HT1080 (cell line): ENCODE data around the gene ISL2. TPM values are rescaled to one million over a fixed set of nuclear protein-coding genes. Genes with fewer than 3 reads are reported as not detected.
A peak's percentile ranks its signal among the peaks of the same experiment; 100 is the strongest.
"Not testable (repeated sequence)": the region's sequence is repeated elsewhere in the genome, so short reads cannot be mapped to it uniquely, and the experiment has no call there.

Experiments
- DNase-seq: peaks from one replicate; pipeline ENCODE4 v3.0.0-alpha.2; 2015; ENCODE audit warnings: low read depth
- polyA plus RNA-seq, 2 experiments: library from polyadenylated mRNA; depleted of rRNA; stranded (reverse); fragments of >200 nt; gene quantifications; 2 replicates each; pipeline ENCODE4 v1.2.3, GENCODE V29; 2015
- total RNA-seq: library from RNA; depleted of rRNA; stranded (reverse); fragments of >200 nt; shearing (Covaris generic); gene quantifications from 2 replicates; pipeline ENCODE4 v1.2.3, GENCODE V29; 2014; rRNA removed

ISL2 gene
- 0.57 and 2.2 TPM in 2 replicates for total RNA-seq
- 1.9 and 2.2 TPM in 2 replicates for polyA plus RNA-seq (2015; cell fraction: cytosol; rRNA removed)
- polyA plus RNA-seq (2015; cell fraction: nucleus; rRNA removed): 5.1 and 7.3 TPM in 2 replicates

DNA sequence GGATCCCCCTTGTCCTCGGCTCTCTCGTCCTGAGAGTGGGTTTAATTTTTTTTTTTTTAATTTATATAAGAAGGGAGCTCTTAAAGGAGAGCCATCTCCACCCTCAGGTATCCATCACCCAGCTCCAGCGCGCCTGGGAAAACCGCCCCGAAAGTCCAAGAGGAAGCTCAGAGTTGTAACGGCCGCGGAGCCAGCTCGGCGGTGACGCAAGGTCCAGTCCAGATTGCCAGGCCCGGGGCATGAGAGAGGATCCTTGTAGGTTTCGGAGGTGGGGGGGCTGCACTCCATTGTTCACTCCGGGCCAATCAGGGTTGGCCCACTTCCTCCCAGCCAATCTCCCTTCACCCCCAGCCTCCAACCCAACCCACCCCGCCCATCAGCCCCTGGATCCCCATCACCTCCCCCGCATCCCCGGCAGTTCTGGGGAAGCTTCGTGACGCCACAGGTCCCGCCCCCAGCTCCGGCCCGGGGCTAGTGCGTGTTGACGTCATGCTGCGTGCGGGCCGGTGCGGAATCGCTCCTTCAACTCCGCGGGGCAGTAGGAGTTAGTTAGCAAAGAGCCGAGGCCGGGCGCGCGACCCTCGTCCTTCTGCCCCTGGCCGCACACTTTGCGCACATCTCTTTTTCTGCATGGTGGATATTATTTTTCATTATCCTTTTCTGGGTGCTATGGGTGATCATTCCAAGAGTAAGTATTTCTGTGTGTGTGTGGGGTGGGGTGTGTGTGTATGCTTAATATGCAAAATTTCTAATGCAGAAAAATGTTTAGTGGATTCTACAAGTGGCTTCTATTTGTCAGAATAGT is at the start of gene ISL2:
ISL2 (plus strand) TSS at position 520 of the 805 bp plus-strand sequence; CDS start at position 631, 111 bp downstream.
- DNase-seq: peak; percentile 87

DNA sequence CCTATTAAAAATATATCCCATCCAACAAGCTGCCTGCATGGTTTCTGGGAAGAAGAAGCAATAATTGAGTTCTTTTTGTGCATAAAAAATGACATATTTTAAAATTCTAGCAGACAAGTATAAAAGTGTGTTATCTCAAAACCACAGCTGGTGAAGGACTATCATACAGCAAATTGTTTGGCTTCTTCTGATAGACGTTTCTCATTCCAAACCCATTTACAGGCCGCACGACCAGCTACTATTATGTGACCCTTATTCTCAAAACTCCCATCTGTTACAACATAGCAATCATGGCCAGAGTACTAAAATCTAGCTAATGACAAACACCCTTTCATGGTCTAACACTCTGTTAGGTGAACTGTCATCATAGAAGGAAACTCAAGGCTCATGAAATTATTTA is 47.0 kb upstream of the ISL2 start:
- no peak for DNase-seq

DNA sequence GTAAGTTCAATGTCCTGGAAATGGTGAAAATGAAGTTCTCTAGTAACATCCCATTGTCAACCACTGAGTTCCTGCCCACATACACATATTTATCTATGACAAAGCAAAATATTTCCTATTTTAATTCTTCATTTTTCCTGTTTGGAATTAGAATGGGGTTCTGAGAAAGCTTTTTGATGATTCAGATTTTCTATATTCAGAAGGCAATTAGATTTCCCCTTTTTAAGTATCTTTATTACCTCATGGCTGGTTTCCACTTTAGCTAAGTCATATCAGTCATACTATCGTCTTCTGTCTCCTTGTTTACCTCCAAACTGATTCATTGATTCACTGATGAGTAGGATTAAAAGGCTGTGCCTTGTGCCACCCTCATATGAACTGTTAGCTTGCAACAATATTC is 43.2 kb upstream of the ISL2 start:
- no peak for DNase-seq

DNA sequence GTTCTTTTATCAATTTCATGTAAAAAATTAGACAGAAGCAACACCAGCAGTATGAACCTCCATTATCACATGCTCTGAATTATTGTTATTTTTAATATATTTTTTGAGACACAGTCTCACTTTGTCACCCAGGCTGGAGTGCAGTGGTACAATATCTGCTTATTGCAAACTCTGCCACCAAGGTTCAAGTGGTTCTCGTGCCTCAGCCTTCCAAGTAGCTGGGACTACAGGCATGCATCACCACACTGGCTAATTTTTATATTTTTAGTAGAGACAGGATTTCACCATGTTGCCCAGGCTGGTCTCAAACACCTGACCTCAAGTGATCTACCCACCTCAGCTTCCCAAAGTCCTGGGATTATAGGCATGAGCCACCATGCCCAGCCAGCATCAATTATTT is 42.1 kb upstream of the ISL2 start:
- not testable (repeated sequence) for DNase-seq

DNA sequence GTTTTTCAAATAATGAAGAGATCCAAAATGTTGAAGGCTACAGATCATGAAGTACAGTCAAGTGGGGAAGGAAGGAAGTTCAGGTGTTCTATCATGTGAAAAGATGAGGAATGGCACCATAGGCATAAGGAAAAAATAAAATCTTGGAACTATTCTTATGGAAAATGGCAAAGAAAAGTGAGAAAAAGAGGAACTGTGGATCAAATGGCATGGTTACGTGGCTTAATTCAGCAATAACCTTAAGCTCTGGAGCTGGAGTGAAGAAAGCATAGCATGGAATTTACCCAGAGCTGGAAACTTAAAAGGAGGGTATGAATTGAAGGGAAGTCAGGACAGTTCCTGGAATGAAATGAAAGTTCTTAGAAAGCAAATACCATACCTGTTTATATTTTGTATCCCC is 39.7 kb upstream of the ISL2 start:
- no peak for DNase-seq

DNA sequence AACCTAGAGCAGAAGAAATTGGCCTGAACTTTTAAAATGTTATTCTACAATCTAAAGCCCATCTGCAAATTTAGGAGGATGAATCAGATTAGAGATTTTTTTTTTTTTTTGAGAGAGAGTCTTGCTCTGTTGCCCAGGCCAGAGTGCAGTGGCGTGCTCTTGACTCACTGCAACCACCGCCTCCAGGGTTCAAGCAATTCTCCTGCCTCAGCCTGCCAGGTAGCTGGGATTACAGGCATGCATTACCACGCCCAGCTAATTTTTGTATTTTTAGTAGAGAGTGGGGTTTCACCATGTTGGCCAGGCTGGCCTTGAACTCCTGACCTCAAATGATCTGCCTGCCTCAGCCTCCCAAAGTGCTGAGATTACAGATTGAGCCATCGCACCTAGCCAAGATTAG is 38.6 kb upstream of the ISL2 start:
- DNase-seq: not testable (repeated sequence)

DNA sequence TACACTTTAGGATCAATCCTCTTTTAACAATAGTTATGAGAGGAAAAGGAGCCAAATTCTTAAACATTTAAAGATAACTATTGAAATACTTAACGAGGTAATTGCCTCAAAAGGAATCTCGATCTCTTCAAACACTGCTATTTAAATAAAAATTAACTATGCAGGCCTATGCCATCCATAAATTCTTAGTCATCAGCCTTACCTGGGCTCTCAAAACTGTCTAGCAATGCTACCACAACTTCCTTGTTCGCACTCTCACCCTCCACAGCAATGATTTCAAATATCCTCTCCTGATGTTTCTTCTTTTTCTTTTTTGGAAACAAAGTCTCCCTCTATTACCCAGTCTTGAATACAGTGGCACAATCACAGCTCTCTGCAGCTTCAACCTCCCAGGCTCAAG is 37.6 kb upstream of the ISL2 start:
- DNase-seq: no peak

DNA sequence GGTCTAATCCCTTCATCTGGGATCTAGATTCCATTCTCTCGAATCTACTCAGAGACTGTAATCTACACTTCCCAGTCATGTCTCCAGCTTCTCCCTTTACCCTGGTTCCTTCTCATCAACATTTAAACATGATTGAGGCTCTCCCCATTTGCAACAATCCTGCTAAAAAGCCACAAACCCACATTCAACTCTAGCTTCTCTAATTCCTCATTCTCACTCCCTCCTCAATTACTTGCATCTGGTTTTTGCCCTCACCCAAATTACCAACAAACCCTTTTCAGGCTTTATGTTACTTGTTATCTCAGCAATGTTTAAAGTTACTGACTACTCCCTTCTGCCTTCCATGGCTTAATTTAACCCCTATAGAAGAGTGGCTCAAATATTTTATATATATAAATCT is 36.8 kb upstream of the ISL2 start:
- DNase-seq: no peak

DNA sequence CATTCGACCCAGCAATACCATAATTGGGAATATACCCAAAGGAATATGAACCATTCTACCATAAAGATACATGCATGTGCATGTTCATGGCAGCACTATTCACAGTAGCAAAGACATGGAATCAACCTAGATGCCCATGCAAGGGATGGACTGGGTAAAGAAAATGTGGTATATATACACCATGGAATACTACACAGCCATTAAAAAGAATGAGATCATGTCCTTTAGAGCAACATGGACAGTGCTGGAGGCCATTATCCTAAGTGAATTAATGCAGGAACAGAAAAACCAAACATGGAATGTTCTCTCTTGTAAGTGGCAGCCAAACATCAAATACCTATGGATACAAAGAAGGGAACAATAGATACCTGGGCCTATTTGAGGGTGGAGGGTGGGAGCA is 32.7 kb upstream of the ISL2 start:
- DNase-seq: no peak

DNA sequence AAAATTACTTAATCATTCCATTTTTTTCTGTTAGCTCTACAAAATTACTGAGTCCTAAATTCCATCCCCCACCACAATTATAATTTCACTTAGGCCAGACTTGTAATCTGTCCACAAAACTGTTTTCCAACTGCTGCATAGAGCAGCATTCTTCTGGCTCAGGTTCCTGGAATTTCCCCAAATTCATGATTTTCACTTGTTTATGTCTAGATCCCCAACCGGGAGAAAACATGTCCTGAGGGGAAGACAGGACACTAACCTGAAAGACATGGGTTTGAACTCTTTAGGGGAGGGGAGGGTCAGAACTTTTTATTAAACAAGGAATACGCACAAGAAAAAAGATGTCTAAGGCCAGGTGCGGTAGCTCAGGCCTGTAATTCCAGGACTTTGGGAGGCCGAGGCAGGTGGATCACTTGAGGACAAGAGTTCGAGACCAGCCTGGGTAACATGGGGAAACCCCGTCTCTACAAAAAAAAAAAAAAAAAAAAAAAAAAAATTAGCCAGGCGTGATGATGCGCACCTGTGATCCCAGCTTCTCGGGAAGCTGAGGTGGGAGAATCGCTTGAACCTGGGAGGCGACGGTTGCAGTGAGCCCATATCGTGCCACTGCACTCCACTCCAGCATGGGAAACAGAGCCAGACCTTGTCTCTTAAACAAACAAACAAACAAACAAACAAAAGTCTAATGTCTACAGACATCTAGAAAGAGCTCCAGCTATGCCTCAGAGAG is 26.8 kb upstream of the ISL2 start:
- no peak for DNase-seq

DNA sequence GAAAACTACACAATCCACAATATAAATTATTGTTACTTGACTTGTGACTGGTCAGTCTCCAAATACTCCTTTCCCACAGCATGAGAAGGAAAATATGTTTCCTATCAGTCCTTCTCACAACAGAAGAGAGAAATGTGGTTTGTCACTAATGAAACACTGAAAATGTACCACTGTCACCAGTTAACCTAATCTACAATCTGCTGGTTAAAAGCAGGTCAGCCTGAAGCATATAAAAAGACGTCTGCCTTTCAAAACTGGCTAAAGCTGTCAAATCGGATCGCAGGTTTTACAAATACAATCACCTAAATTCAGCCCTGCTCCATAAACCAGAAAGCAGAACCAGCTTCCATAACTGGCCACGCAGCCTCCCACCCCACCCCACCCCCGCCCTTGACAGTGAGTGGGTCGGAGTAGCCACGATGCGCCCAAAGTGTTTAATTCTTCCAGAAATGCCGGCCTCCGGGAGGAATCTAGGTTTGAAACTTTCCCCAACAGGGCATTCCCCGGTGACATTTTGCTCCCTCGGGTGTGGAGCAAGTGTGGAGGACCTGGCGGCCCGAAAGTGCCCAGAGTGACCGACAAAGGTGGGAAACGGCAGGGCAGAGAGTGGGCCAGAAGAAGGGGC is 26.0 kb upstream of the ISL2 start:
- peak; percentile 21 for DNase-seq

DNA sequence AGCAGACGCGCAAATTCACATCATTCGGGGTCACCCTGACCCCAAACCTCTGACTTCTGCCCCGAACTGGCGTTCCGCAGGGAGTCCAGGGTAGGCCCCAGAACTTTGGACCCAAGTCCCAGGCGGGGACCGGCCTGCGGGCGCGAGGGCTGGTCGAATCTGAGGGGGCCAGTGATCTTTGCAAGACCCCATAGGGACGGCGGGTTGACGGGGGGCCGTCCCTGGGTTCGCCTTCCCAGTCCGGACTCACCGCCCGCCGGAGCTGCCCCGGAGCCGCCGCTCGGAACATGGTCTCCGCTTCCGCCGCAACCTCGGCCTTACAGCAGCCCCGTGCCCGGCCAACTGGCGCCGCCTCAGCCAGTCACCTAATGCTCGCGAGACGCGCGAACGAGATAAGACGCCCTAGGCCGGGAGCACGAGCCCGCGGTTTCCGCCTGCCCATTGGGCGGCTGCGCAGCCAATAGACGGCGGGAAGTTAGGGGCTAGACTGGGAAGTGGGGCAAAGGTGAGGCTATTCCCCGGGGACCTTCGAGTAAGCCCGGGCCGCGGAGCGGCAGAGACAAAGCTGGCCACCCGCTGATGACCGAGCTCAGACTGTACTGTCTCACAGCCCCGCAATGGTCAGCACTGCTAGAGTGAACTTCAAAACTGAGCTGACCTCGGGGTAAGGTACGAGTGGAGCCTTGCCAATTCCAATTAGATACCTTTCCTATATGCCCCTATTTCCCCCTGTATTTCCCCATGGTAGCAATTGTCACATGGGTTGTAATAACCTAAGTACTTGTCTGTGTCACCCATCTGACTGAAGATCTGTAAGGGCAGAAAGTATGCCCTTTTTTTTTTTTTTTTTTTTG is 25.2 kb upstream of the ISL2 start, which contains the start of gene ETFA:
ETFA (minus strand) TSS at position 370 of the 854 bp plus-strand sequence; CDS start at position 289, 81 bp downstream.
- peak; percentile 94 for DNase-seq

DNA sequence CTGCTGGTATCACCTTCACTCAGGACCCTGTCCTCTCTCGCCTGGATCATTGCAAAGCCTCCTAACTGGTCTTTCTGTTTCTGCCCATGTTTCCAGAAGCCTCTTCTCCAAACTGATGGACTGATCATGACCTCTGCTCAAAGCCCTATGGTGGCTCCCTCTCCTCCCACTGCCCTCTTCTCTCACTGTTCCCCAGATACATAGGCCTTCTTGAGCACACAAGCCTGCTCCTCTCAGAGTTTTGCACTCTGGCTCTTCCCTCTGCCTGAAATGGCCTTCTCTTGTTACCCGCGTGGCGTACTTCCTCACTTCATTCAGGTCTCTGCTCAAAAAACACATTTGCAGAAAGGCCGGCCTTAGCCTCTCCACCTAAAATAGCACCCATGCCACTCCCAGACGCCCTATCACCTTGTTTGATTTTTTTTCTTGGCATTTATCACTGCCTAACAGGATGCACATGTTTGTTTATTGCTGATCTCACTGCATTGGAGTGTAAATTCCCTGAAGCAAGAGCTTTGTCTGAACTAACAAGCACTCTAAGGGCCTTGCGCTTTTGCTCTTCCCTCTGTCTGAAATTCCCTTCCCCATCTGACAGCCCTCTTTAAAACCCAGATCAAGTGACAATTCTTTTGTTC is 23.9 kb upstream of the ISL2 start:
- no peak for DNase-seq

DNA sequence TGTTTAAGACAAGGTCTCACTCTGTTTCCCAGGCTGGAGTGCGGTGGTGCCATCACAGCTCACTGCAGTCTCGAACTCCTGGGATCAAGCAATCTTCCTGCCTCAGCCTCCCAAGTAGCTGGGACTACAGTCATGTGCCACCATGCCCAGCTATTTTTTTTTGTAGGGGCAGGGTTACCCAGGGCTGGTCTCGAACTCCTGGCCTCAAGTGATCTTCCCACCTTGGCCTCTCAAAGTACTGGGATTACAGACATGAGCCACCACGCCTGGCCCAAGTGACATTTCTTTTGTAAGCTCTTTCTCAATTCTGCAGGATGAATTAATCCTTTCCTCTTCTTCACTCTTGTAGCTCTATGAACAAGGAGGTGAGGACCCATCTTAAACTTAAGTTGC is 23.4 kb upstream of the ISL2 start:
- DNase-seq: not testable (repeated sequence)

DNA sequence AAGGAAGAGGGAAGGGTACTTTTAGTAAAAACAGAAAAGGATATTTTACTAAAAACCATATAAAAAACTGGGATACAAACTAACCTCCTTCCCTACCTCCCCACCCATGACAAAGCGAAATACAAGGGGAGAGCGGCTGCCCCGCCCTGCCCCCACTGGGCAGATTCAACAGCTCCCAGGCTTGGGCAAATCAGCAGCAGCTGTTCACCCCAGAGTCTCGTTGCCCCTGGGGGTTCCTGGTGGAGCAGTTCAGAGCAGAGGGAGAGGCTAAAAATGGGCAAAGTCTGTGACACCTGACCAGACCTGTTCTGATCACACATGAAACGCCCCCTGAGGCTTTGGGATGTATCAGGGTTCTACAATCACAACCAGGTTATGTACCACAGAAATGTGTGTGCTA is 22.8 kb upstream of the ISL2 start:
- DNase-seq: no peak

DNA sequence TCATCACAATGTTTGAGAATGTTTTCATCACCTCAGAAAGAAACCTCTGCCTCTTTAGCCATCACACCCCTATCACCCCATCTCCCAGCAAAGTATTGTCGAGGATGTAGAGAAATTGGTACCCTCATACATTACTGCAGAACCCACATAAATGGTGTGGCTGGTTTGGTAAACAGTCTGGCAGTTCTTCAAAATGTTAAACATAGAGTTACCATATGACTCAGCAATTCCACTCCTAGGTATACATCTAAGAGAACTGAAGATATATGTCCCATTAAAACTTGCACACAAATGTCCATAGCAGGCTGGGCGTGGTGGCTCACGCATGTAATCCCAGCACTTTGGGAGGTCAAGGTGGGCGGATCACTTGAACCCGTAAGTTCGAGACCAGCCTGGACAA is 16.6 kb upstream of the ISL2 start:
- DNase-seq: no peak

DNA sequence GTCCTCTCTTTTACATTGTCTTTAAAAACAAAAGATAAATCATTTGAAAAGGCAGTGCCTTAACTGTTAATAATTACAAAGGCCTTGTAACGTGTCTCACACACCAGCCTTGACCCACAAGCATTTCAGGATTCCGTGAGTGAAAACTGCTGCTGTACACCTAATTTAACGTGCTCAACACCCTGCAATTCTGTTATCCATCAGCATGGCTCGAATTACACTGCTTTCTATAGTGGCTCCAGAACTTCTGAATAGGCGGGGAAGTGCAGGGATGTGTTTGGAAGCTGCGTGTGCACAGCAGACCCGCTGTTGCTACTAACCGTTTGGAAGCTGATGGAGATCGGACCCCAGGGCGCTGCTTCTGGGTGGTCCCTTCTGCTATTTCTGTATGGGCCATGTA is 15.4 kb upstream of the ISL2 start:
- no peak for DNase-seq

DNA sequence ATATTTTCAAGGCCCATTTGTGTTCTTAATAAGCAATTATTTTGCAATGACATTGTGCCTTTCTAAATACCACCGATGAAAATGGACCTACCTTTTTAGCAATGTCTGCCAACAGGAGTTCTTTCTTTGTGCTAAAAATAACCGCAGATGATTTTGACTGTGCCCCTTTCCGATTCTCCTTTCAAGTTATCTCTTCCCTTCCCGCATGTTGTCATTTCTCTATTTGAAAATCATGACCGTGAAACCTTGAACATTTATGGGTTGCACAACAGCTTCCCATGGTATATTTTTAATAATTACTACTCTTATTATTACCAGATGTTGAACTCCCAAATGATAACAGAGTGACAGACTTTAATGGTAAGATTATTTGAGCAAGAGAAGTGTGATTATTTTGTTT is 15.0 kb upstream of the ISL2 start:
- DNase-seq: no peak

DNA sequence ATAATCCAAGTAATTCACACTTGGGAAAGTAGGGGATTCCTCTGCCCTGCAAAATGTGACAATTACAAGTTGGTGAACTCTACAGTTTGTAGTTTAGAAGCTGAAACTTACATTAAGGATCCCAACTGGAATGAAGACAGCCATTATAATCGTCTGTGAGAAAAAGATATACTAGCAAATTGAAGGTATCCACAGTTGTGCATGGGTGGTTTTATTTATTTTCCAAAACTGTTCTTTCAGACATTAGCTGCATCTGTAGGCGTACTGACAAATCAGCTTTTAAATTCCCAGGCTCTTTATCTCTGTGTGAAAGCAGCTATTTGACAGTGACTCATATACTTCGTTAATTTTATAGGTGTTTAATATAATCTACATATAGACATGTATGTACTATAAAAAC is 12.5 kb upstream of the ISL2 start:
- DNase-seq: no peak

DNA sequence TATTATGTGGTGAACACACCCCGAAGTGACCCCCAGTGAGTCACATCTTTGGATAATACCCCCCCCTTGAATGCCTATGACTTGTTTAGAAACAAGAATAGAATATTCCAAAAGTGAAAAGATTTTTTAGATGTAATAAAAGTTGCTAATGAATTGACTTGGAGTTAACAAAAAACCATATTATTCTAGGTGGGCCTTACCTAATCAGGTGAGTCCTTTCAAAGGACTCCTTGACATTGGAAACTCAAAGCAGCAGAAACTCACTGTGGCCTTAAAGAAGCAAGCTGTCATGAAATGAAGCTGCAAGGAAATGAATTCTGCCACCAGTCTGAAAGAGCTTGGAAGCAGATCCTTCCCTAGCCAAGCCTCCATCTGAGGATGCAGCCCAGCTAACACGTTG is 10.9 kb upstream of the ISL2 start:
- no peak for DNase-seq
